HG03159 (cell line): ENCODE data around the gene FBLN2.

Source experiments
- ATAC-seq: cut with Tn5 transposase; IDR thresholded peaks from one replicate; pipeline ENCODE4 v1.9.1; 2021; ENCODE audit warnings: mild to moderate bottlenecking, moderate library complexity; ENCODE audit not compliant: unreplicated experiment

Gene FBLN2

DNA sequence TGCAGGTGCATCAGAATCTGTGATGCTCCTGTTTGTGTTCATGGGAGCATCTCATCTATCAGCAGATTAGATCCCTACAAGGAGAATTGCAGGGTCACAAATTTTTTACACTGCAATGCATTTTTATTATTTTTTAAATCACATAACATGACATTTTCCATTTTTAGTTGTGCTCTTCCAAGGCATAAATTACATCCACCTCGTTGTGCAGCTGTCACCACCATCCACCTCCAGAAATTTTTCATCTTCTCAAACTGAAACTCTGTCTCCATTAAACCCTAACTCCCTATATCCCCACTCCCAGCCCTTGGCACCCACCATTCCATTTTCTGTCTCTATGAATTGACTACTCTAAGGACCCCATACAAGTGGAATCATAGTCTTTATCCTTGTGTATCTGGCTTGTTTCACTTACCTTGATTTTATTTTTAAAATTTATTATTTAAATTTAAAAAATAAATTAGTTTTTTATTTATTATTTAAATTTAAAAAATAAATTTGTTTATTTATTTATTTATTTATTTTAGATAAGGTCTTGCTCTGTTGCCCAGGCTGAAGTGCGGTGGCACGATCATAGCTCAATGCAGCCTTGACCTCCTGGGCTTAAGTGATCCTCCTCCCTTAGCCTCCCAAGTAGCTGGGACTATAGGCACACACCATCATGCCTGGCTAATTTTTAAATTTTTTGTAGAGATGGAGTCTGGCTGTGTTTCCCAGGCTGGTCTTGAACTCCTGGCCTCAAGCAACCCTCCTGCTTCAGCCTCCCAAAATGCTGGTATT is 47.7 kb downstream of the FBLN2 start:
- no peak for ATAC-seq

GRCh38 chr3:13597661-13598060 is 48.7 kb downstream of the FBLN2 start:
- no peak for ATAC-seq

DNA sequence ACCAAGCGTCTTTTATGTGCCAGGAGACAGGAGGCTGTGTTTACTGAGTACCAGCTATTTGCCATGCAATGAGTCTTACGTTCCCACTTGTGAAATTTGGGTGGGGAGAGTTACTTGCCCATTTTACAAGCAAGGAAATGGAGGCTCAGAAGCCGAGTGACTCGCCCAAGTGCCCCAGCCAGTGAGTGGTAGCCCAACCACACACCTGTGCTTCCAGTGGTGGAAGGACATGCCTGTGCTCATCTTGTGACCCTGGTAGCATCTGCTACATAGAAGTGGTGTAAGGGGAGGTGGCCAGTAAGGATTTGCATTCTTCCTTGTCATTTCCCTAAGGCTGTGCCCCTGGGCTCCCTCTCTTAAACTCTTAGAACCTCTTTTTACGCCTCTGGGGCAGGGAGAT is 49.3 kb downstream of the FBLN2 start:
- no peak for ATAC-seq

- ATAC-seq: no peak
These were observed 50.3 kb downstream of the FBLN2 start for GRCh38 chr3:13598926-13599886.

DNA sequence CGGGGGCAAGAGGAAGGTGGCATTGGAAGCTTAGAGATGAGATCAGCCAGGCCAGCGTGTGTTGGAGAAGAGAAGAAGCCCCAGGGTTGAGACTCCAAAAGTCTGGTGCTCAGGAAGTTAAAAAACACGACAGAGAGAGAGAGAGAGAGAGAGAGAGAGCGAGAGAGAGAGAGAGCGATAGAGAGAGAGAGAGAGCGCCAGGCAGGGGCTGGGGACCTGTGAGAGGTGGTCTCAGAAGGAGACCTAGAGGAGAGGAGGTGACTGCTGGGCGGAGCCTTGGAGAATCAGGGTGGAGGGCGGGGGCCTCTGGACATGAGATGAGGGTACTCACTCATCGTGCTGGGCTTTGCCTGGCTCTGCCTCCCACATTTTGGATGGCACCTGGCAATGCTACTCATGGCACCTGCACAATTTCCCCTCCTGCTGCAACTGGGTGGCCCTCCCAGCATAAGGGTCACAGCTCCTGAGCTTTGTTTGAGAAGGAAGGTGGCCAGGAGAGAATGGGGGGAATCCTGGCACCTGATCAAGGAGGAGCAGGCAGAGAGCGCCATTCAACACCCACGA is 51.0 kb downstream of the FBLN2 start:
- ATAC-seq: no peak

DNA sequence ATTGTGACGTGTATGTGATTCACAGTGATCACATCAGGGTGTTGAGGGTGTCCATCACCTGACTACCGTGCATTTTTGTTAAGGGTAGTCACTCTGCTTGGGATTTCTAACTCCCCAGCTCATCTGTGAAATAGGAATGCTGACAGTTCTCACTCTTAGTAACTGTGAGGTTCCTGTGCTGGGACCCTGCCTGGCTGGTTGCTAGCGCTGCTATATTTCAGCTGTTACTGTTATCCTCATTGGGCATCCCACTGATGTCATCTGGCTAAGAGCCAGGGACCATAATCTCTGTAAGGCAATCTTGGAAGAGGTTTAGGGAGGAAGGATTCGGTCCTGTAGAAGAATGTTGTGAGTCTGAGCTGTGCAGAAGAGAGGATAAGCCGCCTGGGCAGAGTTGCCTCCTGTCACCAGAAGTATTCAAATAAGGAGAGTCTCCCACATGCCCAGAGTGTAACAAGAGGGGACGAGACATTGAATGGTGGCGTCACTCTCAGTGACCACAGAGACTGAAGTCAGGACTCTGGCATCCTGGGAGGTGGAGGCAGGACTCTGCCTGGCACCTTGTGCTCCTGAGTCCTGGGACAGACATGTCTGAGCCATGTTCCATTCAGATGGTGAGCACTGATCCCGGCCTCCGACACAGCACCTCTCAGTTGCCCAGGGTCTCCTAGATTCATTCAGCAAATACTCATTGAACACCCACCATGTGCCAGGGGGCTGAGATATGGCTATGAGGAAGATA is 52.2 kb downstream of the FBLN2 start:
- no peak for ATAC-seq

- no peak for ATAC-seq
These were observed 52.8 kb downstream of the FBLN2 start for GRCh38 chr3:13601692-13602080.

DNA sequence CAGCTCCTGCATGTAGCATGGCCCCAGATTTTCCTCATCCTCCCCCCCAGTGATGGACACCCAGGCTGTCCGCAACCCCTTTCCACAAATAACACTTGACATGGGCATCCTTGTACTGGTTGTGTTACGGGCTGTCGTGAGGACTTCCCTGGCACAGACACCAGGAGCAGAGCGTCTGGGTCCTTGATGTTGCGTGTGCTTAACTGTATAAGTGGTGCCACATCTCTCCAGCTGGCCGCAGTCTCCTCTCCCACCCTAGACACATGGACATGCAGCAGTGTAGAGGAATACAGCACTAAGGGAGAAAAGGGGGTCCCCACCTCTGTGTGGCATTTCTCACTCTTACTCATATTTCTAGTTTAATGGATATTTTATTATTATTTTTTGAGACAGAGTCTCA is 56.6 kb downstream of the FBLN2 start:
- no peak for ATAC-seq

DNA sequence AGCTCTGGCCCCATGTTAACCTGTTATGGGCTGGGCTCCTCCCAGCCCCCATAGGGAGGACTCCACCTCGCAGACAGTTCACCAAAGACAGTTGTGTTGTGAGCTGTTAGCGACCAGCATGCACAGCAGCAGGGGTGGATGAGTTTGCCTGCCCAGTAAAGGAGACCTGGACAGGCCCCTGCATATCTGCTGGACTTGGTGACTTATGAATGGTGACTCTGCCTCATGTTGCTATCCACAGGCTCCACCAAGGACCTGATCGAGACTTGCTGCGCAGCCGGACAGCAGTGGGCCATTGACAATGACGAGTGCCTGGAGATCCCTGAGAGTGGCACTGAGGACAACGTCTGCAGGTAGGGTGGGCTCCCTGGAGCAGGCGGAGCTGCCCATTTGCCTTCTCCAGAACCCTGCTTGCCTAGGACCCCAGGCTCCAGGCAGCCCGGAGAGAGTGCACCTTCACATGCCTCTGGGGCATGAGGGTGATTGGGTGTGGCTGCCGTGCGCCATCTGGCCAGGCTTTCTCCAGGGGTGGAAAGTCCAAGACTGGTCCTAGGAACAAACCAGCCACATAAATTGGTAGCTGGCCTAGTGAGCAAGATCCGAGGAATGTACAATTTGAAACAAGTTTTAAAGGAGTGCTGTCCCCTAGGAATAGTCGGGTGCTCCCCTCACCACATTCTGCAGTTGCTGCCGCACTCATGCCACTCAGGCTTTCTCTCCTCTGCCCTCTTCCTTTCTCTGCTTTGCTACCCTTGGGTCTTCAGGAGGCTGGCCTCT is 59.1 kb downstream of the FBLN2 start:
- ATAC-seq: no peak

- ATAC-seq: no peak
These were observed 60.2 kb downstream of the FBLN2 start for GRCh38 chr3:13608969-13609725.

DNA sequence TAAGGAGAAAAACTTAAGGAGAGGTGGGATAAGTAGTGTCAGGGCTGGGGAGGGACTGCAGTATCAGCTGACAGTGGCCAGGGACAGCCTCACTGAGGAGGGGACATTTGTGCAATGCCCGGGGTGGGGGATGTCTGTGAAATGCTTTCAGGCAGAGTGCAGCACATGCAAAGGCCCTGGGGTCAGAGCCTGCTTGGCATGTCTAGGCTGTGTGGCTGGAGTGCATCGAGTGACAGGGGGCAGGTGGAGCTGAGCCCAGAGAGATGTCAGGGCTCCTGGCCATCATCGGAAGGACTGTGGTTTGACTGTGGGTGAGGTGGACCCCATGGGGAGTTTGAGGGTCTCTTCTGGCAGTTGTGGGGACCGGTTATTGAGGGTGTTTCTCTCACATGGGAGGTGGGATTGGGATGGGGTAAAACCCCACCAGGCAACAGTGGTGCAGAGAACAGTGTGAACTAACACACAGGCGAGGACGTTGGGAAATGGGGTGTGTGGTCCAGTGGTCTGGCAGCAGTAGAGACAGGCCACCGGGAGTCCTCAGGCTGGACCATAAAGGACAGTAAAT is 61.2 kb downstream of the FBLN2 start:
- ATAC-seq: no peak

DNA sequence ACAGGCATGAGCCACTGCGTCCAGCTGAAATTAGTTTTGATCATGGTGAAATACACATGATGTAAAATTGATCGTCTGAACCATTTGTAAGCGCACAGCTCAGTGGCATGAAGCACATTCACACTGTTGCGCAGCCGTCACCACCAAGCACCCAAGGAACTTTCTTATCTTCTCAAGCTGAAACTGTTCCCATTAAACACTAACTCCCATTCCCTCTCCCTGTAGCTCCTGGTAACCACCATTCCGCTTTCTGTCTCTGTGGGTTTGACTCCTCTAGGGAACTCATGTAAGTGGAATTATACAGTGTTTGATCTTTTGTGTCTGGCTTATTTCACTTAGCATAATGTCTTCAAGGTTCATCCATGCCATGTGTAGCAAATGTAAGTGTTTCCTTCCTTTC is 62.3 kb downstream of the FBLN2 start:
- no peak for ATAC-seq

DNA sequence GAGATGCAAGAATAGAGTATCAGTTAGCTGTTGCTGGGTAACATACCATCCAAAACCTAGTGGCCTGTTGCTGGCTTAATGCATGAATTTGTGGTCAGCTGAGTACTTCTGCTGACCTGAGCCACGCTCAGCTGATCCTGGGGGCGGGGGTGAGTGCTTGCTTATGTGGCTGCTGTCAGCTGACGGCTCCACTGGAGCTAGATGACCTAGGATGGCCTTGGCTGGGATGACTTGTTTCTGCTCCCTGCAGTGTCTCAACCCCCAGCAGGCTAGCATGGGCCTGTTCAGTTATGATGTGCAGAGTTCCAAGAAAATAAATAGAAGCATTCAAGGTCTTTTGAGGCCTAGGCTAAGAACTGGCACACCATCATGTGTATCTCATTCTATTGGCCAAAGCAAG is 63.9 kb downstream of the FBLN2 start:
- no peak for ATAC-seq

GRCh38 chr3:13613343-13614190 is 64.6 kb downstream of the FBLN2 start:
- no peak for ATAC-seq

- ATAC-seq: no peak
These were observed 65.7 kb downstream of the FBLN2 start for GRCh38 chr3:13614607-13615006.

- no peak for ATAC-seq
These were observed 66.1 kb downstream of the FBLN2 start for GRCh38 chr3:13615019-13615528.

GRCh38 chr3:13616359-13616758 is 67.4 kb downstream of the FBLN2 start:
- no peak for ATAC-seq

DNA sequence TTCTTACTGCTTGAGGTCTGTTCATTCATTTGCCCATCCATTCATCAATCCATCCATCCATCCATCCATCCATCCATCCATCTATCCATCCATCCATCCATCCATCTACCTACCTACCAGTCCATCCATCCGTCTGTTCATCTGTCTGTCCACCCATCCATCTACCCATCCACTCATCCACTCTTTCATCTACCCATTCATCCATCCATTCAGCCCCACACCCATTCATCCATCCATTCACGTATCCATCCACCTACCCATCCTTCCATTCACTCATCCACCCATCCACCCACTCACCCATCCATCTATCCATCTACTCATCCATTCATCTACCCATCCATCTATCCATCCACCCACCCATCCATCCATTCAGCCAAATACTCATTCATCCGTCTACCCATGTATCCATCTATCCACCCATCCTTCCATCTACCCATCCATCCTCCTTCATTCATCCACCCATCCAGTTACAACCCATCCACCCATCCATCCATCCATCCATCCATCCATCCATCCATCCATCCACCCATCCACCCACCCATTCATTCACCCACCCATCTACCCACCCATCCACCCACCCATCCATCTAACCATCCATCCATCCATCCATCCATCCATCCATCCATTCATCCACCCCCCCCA is 68.3 kb downstream of the FBLN2 start:
- ATAC-seq: no peak
